IMR-90 (cell line): ENCODE results near the gene IGF1. TPM values are rescaled to one million over a fixed set of nuclear protein-coding genes. Genes with fewer than 3 reads are reported as not detected.
A peak's percentile ranks its signal among the peaks of the same experiment; 100 is the strongest.

Experiments
- ATAC-seq: fragments of 200-7000 bp; cut with Tn5 transposase; 2 replicates; pipeline ENCODE4 v1.9.1; 2020; ENCODE audit warnings: low read depth, mild to moderate bottlenecking, moderate library complexity
- BruUV-seq: library from RNA; stranded (reverse); fragments of 400-500 nt; replicated peaks from 2 replicates; lab custom pipeline; 2021; lab: Mats Ljungman, UMichigan
- CTCF ChIA-PET: fragments of 300-600 bp; formaldehyde crosslinking; extraction: SDS; loops from one replicate; lab custom pipeline; 2021; ENCODE audit warnings: antibody characterized with exemption; lab: Yijun Ruan, JAX
- POLR2A ChIA-PET: fragments of 300-600 bp; sonication (Branson Sonifier 250); formaldehyde crosslinking; loops from one replicate; lab custom pipeline; 2022; ENCODE audit warnings: antibody characterized with exemption; ENCODE audit not compliant: unreplicated experiment; lab: Charles Lee
- DNase-seq: peaks from one replicate; pipeline ENCODE4 v3.0.0; 2013
- H2AFZ ChIP-seq: replicated peaks from 2 replicates; pipeline ENCODE3; 2013; ENCODE audit warnings: low read length, mild to moderate bottlenecking; ENCODE audit not compliant: poor library complexity
- H2AK5ac ChIP-seq: 2 replicates; pipeline ENCODE4 v1.6.1; 2013; ENCODE audit warnings: low read depth, low read length, inconsistent platforms
- H2AK9ac ChIP-seq: replicated peaks from 2 replicates; pipeline ENCODE3; 2013; ENCODE audit warnings: mild to moderate bottlenecking, low read depth, low read length, moderate library complexity; ENCODE audit not compliant: poor library complexity
- H2BK120ac ChIP-seq: 2 replicates; pipeline ENCODE4 v1.6.1; 2013; ENCODE audit warnings: low read depth, low read length, inconsistent platforms
- H2BK15ac ChIP-seq: 3 replicates; pipeline ENCODE4 v1.6.1; 2013; ENCODE audit warnings: low read depth, low read length, inconsistent platforms
- H2BK20ac ChIP-seq: 2 replicates; pipeline ENCODE4 v1.6.1; 2013; ENCODE audit warnings: low read depth, mild to moderate bottlenecking, inconsistent platforms, low read length, moderate library complexity
- H2BK5ac ChIP-seq: 2 replicates; pipeline ENCODE4 v1.6.1; 2013; ENCODE audit warnings: mild to moderate bottlenecking, low read depth, low read length, inconsistent platforms; ENCODE audit not compliant: poor library complexity, severe bottlenecking
- H3K14ac ChIP-seq: replicated peaks from 2 replicates; pipeline ENCODE4 v1.6.1; 2013; ENCODE audit warnings: low read depth, low read length, inconsistent platforms
- H3K18ac ChIP-seq: 2 replicates; pipeline ENCODE4 v1.6.1; 2013; ENCODE audit warnings: low read depth, low read length, control low read depth
- H3K23ac ChIP-seq: 2 replicates; pipeline ENCODE4 v1.6.1; 2013; ENCODE audit warnings: low read depth, low read length, inconsistent platforms
- H3K27ac ChIP-seq: 2 replicates; pipeline ENCODE4 v1.5.1; 2013; ENCODE audit warnings: mild to moderate bottlenecking, control low read depth, low read length; ENCODE audit not compliant: insufficient read depth
- H3K27me3 ChIP-seq: 2 replicates; pipeline ENCODE4 v1.6.1; 2013; ENCODE audit warnings: low read length; ENCODE audit not compliant: control insufficient read depth, insufficient read depth
- H3K36me3 ChIP-seq: 2 replicates; pipeline ENCODE4 v1.6.1; 2013; ENCODE audit warnings: low read length, mixed read lengths; ENCODE audit not compliant: control insufficient read depth, insufficient read depth
- H3K4ac ChIP-seq: 2 replicates; pipeline ENCODE4 v1.6.1; 2013; ENCODE audit warnings: low read depth, low read length, inconsistent platforms
- H3K4me1 ChIP-seq: 2 replicates; pipeline ENCODE4 v1.6.1; 2013; ENCODE audit warnings: low read length, mixed read lengths; ENCODE audit not compliant: control insufficient read depth, insufficient read depth
- H3K4me2 ChIP-seq: 2 replicates; pipeline ENCODE4 v1.6.1; 2013; ENCODE audit warnings: low read depth, mild to moderate bottlenecking, control low read depth, low read length, moderate library complexity
- H3K4me3 ChIP-seq: 2 replicates; pipeline ENCODE4 v1.5.1; 2013; ENCODE audit warnings: low read depth, mild to moderate bottlenecking, control low read depth, low read length, moderate library complexity; ENCODE audit not compliant: insufficient read depth
- H3K56ac ChIP-seq: 2 replicates; pipeline ENCODE4 v1.6.1; 2013; ENCODE audit warnings: low read length, inconsistent platforms; ENCODE audit not compliant: insufficient read depth; ENCODE audit errors: extremely low read depth
- H3K79me1 ChIP-seq, 2 experiments: 2 replicates each; pipeline ENCODE4 v1.6.1; 2013; ENCODE audit warnings: low read length in 2 of 2, inconsistent platforms in 1 of 2, low read depth in 1 of 2
- H3K9ac ChIP-seq: 2 replicates; pipeline ENCODE4 v1.6.1; 2013; ENCODE audit warnings: low read depth, low read length, control low read depth
- H3K9me1 ChIP-seq: 2 replicates; pipeline ENCODE4 v1.6.1; 2013; ENCODE audit warnings: low read length, inconsistent platforms; ENCODE audit not compliant: insufficient read depth
- H3K9me3 ChIP-seq: 2 replicates; pipeline ENCODE4 v1.6.1; 2013; ENCODE audit warnings: low read length; ENCODE audit not compliant: control insufficient read depth, insufficient read depth
- H4K20me1 ChIP-seq: 2 replicates; pipeline ENCODE4 v1.6.1; 2013; ENCODE audit warnings: low read length, inconsistent platforms; ENCODE audit not compliant: insufficient read depth
- H4K5ac ChIP-seq: 2 replicates; pipeline ENCODE4 v1.6.1; 2013; ENCODE audit warnings: mild to moderate bottlenecking, low read depth, low read length, control low read depth
- H4K8ac ChIP-seq, 2 experiments: 2 replicates each; pipeline ENCODE4 v1.6.1; 2013; ENCODE audit warnings: low read depth in 2 of 2, low read length in 2 of 2, control low read depth in 1 of 2, inconsistent platforms in 1 of 2
- H4K91ac ChIP-seq: 2 replicates; pipeline ENCODE4 v1.6.1; 2013; ENCODE audit warnings: low read depth, low read length, inconsistent platforms; ENCODE audit not compliant: insufficient read depth
- CHD1 ChIP-seq: IDR thresholded peaks from 2 replicates; pipeline ENCODE4 v1.6.1; 2012; ENCODE audit warnings: low read depth, low read length, improper control_type of control experiment
- FOS ChIP-seq: fragments of 150-350 bp; IDR thresholded peaks from 2 replicates; pipeline ENCODE4 v1.6.1; 2016; ENCODE audit warnings: low read depth, low read length
- MAFK ChIP-seq: IDR thresholded peaks from 2 replicates; pipeline ENCODE4 v1.6.1; 2012; ENCODE audit warnings: low read depth, low read length, improper control_type of control experiment
- MAZ ChIP-seq: IDR thresholded peaks from 2 replicates; pipeline ENCODE4 v1.6.1; 2012; ENCODE audit warnings: low read depth, mild to moderate bottlenecking, low read length, improper control_type of control experiment, moderate library complexity, borderline replicate concordance
- POLR2A ChIP-seq: IDR thresholded peaks from 2 replicates; pipeline ENCODE4 v1.6.1; 2012; ENCODE audit warnings: mild to moderate bottlenecking, low read depth, low read length
- RCOR1 ChIP-seq: IDR thresholded peaks from 2 replicates; pipeline ENCODE4 v1.6.1; 2012; ENCODE audit warnings: mild to moderate bottlenecking, low read length, improper control_type of control experiment; ENCODE audit not compliant: insufficient replicate concordance
- WGBS, 2 experiments: methylation state at CpG; one replicate each; pipeline versions ENCODE4 v1.1.5 to v1.1.7; 2013; ENCODE audit warnings: missing lambda C conversion rate in 2 of 2; ENCODE audit not compliant: insufficient read length in 1 of 2; ENCODE audit errors: extremely low coverage in 2 of 2; 5-methylcytosine and 5-hydroxymethylcytosine counted together
- dilution Hi-C: fragments of 300-500 bp; cut with HindIII; formaldehyde crosslinking; loops from one replicate; pipeline ENCODE4 v1.14.3; 2018; ENCODE audit warnings: low sequenced_read_pairs; ENCODE audit not compliant: unreplicated experiment
- in situ Hi-C: fragments of 300-500 bp; cut with MboI; formaldehyde crosslinking; loops from 3 replicates; pipeline ENCODE4 v1.14.3; 2019; ENCODE audit warnings: low sequenced_read_pairs, inconsistent platforms, mixed read lengths
- intact Hi-C: fragments of 100-400 bp; cut with micrococcal nuclease; formaldehyde crosslinking; loops from 2 replicates; pipeline ENCODE4 v1.10.0; 2022
- polyA plus RNA-seq, 3 experiments: library from polyadenylated mRNA; depleted of rRNA; stranded (reverse); fragments of >200 nt; gene quantifications; 2 replicates each; pipeline ENCODE4 v1.2.3, GENCODE V29; 2012; ENCODE audit warnings: low replicate concordance in 1 of 3
- total RNA-seq: library from RNA; depleted of rRNA; stranded (reverse); fragments of >200 nt; gene quantifications from 2 replicates; pipeline ENCODE4 v1.2.3, GENCODE V29; 2012
- TF ChIP-seq, protein P1 (sequence below): fragments of 150-350 bp; IDR thresholded peaks from 2 replicates; pipeline ENCODE4 v1.6.1; 2017; ENCODE audit warnings: mild to moderate bottlenecking, antibody characterized with exemption, low read length, low read depth

IGF1 gene
- total and polyA plus RNA-seq, 2 of the 4 experiments (the other 2 are of a cell fraction): under 0.01 to 0.12 TPM

- TF ChIP-seq MAZ (no peak), CHD1 (no peak), MAFK (no peak), RCOR1 (no peak), POLR2A (no peak)
- TF ChIP-seq, protein P1, sequence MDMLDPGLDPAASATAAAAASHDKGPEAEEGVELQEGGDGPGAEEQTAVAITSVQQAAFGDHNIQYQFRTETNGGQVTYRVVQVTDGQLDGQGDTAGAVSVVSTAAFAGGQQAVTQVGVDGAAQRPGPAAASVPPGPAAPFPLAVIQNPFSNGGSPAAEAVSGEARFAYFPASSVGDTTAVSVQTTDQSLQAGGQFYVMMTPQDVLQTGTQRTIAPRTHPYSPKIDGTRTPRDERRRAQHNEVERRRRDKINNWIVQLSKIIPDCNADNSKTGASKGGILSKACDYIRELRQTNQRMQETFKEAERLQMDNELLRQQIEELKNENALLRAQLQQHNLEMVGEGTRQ: no peak
Observed at GRCh38 chr12:102475355-102475754, 5.0 kb downstream of the IGF1 start (continued).

- H3K4me3 ChIP-seq: no peak overlapping the region
- no peaks in the 10 kb centered on the region for H3K27me3 ChIP-seq
- H2AFZ ChIP-seq: no peak overlapping the region
- H4K91ac ChIP-seq: no peak overlapping the region
- H2AK9ac ChIP-seq: no peak overlapping the region
- CTCF ChIA-PET: no interaction called here
- intact Hi-C loops: no loop called here
- in situ Hi-C loops: loop anchor here (25.0 kb wide), 2 partner anchors 162 to 537 kb away; no protein-coding TSS in a partner anchor
- no peak overlapping the region for H3K14ac ChIP-seq
- no peak overlapping the region for H4K5ac ChIP-seq
- H2AK5ac ChIP-seq: no peak overlapping the region
- no peak overlapping the region for H2BK15ac ChIP-seq
- no CpG with 5 or more reads among the region's 3 CpGs for WGBS, 2 experiments
- no peak overlapping the region for H3K56ac ChIP-seq
- H2BK5ac ChIP-seq: no peak overlapping the region
- no peak overlapping the region for H3K4me2 ChIP-seq
- DNase-seq (peak; percentile 62), ATAC-seq (peak; percentile 37; the same call in 1 of the 2 replicates)
- peak; percentile 73; the same call in 1 of the 2 replicates for TF ChIP-seq FOS
- no peak for TF ChIP-seq POLR2A
- H3K79me1 ChIP-seq: no peaks in the 10 kb centered on the region
- no TSS peak for BruUV-seq
- H3K9me3 ChIP-seq: no peaks in the 10 kb centered on the region
- no peak overlapping the region for H3K4ac ChIP-seq
- H3K23ac ChIP-seq: no peak overlapping the region
- no peak overlapping the region for H4K8ac ChIP-seq
- no peaks in the 10 kb centered on the region; the same call in 1 of the 2 replicates for H3K9me1 ChIP-seq
- no peak overlapping the region for H2BK120ac ChIP-seq
- H3K27ac ChIP-seq: no peak overlapping the region
- H3K36me3 ChIP-seq: no peaks in the 10 kb centered on the region
- H3K9ac ChIP-seq: no peak overlapping the region
- no peak overlapping the region; the same call in 1 of the 2 replicates for H3K18ac ChIP-seq
- dilution Hi-C loops: no loop called here
- POLR2A ChIA-PET: no interaction called here
- H3K4me1 ChIP-seq: peaks cover 8% of the 10 kb centered on the region
- no peaks in the 10 kb centered on the region for H4K20me1 ChIP-seq
- no peak overlapping the region for H2BK20ac ChIP-seq
Observed at GRCh38 chr12:102474438-102475064, 5.8 kb downstream of the IGF1 start.
